ENCODE results near the gene PROZ.

GRCh38 chr13:113151745-113152690, 6.4 kb upstream of the PROZ start:
- TF ChIP-seq, protein P1, sequence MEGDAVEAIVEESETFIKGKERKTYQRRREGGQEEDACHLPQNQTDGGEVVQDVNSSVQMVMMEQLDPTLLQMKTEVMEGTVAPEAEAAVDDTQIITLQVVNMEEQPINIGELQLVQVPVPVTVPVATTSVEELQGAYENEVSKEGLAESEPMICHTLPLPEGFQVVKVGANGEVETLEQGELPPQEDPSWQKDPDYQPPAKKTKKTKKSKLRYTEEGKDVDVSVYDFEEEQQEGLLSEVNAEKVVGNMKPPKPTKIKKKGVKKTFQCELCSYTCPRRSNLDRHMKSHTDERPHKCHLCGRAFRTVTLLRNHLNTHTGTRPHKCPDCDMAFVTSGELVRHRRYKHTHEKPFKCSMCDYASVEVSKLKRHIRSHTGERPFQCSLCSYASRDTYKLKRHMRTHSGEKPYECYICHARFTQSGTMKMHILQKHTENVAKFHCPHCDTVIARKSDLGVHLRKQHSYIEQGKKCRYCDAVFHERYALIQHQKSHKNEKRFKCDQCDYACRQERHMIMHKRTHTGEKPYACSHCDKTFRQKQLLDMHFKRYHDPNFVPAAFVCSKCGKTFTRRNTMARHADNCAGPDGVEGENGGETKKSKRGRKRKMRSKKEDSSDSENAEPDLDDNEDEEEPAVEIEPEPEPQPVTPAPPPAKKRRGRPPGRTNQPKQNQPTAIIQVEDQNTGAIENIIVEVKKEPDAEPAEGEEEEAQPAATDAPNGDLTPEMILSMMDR (conservative IDR thresholded peaks at IDR 0.05; ENCODE audit: low read length): no peak
- TF ChIP-seq EZH2phosphoT487 (IDR thresholded peaks at IDR 0.05; ENCODE audit: borderline replicate concordance, low read depth, low read length): no peak
